Measurements from ENCODE around the gene TMF1.
A peak's percentile ranks its signal among the peaks of the same experiment; 100 is the strongest.

The TMF1 gene

DNA sequence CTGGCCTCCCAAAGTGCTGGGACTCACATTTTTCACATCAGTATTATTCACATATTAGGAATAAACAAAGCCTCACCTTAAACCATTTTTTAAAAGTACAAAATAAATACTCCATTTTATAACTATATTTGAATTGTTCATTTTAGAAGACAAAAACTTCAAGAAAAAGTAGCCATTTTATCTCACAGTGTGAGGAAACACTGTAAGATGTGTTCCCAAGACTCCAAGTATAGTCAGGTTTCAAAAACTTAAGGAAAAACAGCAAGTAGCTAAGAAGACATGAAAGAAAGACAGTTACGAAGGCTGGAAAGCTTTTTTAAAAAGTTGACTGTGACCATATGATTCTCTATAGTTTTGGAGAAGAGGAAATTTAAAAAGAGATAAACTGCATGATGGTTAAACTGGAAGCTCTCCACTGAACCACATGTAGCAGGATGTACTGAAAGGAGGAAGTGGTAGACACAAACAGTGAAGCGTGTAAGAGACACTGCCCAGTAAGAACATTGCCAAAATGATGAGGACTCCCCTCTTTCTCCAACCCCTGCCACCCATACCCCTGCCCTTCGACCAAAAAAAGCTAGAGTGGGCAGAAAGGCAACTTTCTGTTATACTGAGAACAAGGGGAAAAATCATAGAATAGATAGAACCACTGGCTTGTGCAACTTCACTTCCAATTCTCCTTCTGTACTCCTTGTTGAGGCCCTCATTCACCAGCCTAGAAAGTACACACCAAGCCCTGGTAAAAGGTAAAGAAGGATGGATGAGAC is 6.2 kb upstream of the TMF1 start:
- H3K4me1 Mint-ChIP-seq (ENCODE audit: low read depth), result peaks cover 37% of the 10 kb centered on the region
- no peak overlapping the region for H3K4me3 Mint-ChIP-seq

GRCh38 chr3:69052472-69052898 is 352 bp upstream of the TMF1 start:
- Mint-ChIP-seq H3K4me3 (peak overlapping the region; percentile 99), H3K4me1 (ENCODE audit: low read depth) (peaks cover 47% of the 10 kb centered on the region), H3K27ac (peak overlapping the region; percentile 98), H3K27me3 (no peaks in the 10 kb centered on the region), H3K36me3 (ENCODE audit: low read depth) (peaks cover 86% of the 10 kb centered on the region), H3K9me3 (no peaks in the 10 kb centered on the region)
- DNase-seq, result no peak

More for the DNA sequence above, 6.2 kb upstream of the TMF1 start:
- no peaks in the 10 kb centered on the region for H3K27me3 Mint-ChIP-seq
- H3K36me3 Mint-ChIP-seq (ENCODE audit: low read depth), result peaks cover 92% of the 10 kb centered on the region
- no peak for DNase-seq
- H3K27ac Mint-ChIP-seq, result peak overlapping the region; percentile 94
- H3K9me3 Mint-ChIP-seq, result no peaks in the 10 kb centered on the region

GRCh38 chr3:69048990-69049389 is 3.1 kb downstream of the TMF1 start:
- Mint-ChIP-seq H3K36me3 (ENCODE audit: low read depth) (peaks cover 84% of the 10 kb centered on the region), H3K27me3 (no peaks in the 10 kb centered on the region), H3K4me3 (peak overlapping the region; percentile 42), H3K4me1 (ENCODE audit: low read depth) (peaks cover 53% of the 10 kb centered on the region), H3K27ac (peak overlapping the region; percentile 59), H3K9me3 (no peaks in the 10 kb centered on the region)
- no peak for DNase-seq

DNA sequence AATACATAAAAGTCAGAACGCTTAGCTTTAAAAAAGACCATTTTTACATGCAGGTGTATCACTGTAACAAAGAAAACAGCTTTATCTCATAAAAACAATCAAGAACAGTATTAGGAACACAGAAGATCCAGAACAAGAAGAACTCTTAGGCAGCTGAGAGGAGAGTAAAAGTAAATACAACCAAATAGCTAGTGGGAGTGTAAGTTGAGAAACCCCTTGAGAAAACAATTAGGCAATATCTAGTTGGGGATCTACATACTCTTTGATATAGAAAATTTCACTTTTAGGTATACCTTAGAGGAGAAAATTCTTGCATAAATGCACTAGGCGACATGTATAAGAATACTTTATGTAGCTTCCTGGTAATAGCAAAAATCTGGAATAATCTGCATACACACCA is 7.5 kb downstream of the TMF1 start:
- Mint-ChIP-seq H3K36me3 (ENCODE audit: low read depth) (peaks cover 79% of the 10 kb centered on the region), H3K27ac (no peak overlapping the region), H3K4me1 (ENCODE audit: low read depth) (peaks cover 32% of the 10 kb centered on the region), H3K27me3 (no peaks in the 10 kb centered on the region), H3K4me3 (no peak overlapping the region), H3K9me3 (no peaks in the 10 kb centered on the region)
- DNase-seq, result no peak

DNA sequence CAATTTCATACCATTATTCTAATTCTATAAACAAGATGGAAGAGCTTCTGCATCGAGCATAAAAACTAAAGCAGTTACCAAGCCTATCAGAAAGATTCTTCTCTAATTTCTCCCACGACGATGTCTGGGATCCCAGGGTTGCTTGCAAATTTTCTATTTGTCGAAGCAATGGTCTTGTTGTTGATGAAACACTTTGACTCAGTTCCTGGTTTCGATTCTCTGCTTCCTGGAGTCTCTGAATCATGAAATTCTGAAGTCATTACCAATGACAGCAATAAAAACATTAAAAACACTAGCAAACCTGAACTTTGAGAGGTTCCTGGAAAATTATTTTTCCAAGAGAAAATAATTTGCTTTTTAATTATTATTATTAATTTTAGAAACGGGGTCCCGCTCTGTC is 18.7 kb downstream of the TMF1 start:
- Mint-ChIP-seq H3K9me3 (no peaks in the 10 kb centered on the region), H3K27me3 (no peaks in the 10 kb centered on the region), H3K4me3 (no peak overlapping the region), H3K4me1 (ENCODE audit: low read depth) (peaks cover 23% of the 10 kb centered on the region), H3K27ac (peak overlapping the region; percentile 82), H3K36me3 (ENCODE audit: low read depth) (peaks cover 83% of the 10 kb centered on the region)
- no peak for DNase-seq

DNA sequence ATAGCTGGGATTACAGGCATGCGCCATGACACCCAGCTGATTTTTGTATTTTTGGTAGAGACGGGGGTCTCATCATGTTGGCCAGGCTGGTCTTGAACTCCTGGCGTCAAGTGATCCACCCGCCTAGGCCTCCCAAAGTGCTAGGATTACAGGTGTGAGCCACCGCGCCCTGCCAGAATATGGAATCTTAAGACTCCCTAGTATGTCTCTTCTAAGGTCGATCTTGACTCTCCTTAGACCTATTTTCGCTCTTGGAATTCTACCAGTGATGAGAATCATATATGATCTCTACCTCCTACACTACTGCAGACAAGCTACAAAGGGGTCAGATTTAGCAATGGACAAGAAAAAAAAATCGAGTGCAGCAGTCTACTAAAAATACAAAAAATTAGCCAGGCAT is 19.4 kb downstream of the TMF1 start:
- Mint-ChIP-seq H3K27ac (peak overlapping the region; percentile 74), H3K4me3 (no peak overlapping the region), H3K36me3 (ENCODE audit: low read depth) (peaks cover 83% of the 10 kb centered on the region), H3K27me3 (no peaks in the 10 kb centered on the region), H3K9me3 (no peaks in the 10 kb centered on the region), H3K4me1 (ENCODE audit: low read depth) (peaks cover 23% of the 10 kb centered on the region)
- no peak for DNase-seq

GRCh38 chr3:69032142-69032541 is 20.0 kb downstream of the TMF1 start:
- no peak overlapping the region for H3K4me3 Mint-ChIP-seq
- H3K27ac Mint-ChIP-seq, result peak overlapping the region; percentile 52
- H3K27me3 Mint-ChIP-seq, result no peaks in the 10 kb centered on the region
- H3K36me3 Mint-ChIP-seq (ENCODE audit: low read depth), result peaks cover 84% of the 10 kb centered on the region
- peaks cover 23% of the 10 kb centered on the region for H3K4me1 Mint-ChIP-seq (ENCODE audit: low read depth)
- DNase-seq, result no peak
- H3K9me3 Mint-ChIP-seq, result no peaks in the 10 kb centered on the region

- no peaks in the 10 kb centered on the region for H3K9me3 Mint-ChIP-seq
- H3K27ac Mint-ChIP-seq, result no peak overlapping the region
- DNase-seq, result no peak
- H3K36me3 Mint-ChIP-seq (ENCODE audit: low read depth), result peaks cover 81% of the 10 kb centered on the region
- H3K27me3 Mint-ChIP-seq, result no peaks in the 10 kb centered on the region
- peaks cover 23% of the 10 kb centered on the region for H3K4me1 Mint-ChIP-seq (ENCODE audit: low read depth)
- H3K4me3 Mint-ChIP-seq, result no peak overlapping the region
Observed at GRCh38 chr3:69031635-69032034, 20.5 kb downstream of the TMF1 start.

DNA sequence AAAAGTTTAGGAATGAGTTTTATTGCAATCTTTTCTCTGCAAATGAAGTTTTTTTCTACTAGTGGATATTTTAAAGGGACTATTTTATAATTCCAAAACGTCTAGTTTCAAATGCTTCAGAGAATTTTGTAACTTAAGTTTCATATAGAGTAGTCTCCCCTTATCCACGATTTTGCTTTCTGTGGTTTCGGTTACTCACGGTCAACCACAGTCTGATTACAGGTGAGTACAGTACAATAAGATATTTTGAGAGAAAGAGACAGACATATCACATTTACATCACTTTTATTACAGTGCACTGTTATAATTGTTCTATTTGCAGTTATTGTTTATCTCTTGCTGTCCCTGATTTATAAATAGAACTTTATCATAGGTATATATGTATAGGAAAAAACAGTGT is 31.3 kb downstream of the TMF1 start:
- H3K27ac Mint-ChIP-seq, result no peak overlapping the region
- H3K4me3 Mint-ChIP-seq, result no peak overlapping the region
- H3K9me3 Mint-ChIP-seq, result no peaks in the 10 kb centered on the region
- peaks cover 57% of the 10 kb centered on the region for H3K36me3 Mint-ChIP-seq (ENCODE audit: low read depth)
- H3K27me3 Mint-ChIP-seq, result no peaks in the 10 kb centered on the region
- DNase-seq, result no peak
- peaks cover 3% of the 10 kb centered on the region for H3K4me1 Mint-ChIP-seq (ENCODE audit: low read depth)

- Mint-ChIP-seq H3K27ac (no peak overlapping the region), H3K4me3 (no peak overlapping the region), H3K9me3 (no peaks in the 10 kb centered on the region), H3K36me3 (ENCODE audit: low read depth) (peaks cover 52% of the 10 kb centered on the region), H3K27me3 (no peaks in the 10 kb centered on the region), H3K4me1 (ENCODE audit: low read depth) (peaks cover 3% of the 10 kb centered on the region)
- no peak for DNase-seq
Observed at GRCh38 chr3:69020424-69020823, 31.7 kb downstream of the TMF1 start.

GRCh38 chr3:69016901-69017300 is 35.2 kb downstream of the TMF1 start:
- Mint-ChIP-seq H3K4me1 (ENCODE audit: low read depth) (peaks cover 27% of the 10 kb centered on the region), H3K36me3 (ENCODE audit: low read depth) (peaks cover 39% of the 10 kb centered on the region), H3K9me3 (no peaks in the 10 kb centered on the region), H3K27ac (no peak overlapping the region), H3K4me3 (no peak overlapping the region), H3K27me3 (no peaks in the 10 kb centered on the region)
- no peak for DNase-seq

GRCh38 chr3:69016102-69016501 is 36.0 kb downstream of the TMF1 start:
- DNase-seq, result no peak
- Mint-ChIP-seq H3K36me3 (ENCODE audit: low read depth) (peaks cover 42% of the 10 kb centered on the region), H3K27me3 (no peaks in the 10 kb centered on the region), H3K27ac (no peak overlapping the region), H3K4me1 (ENCODE audit: low read depth) (peaks cover 33% of the 10 kb centered on the region), H3K9me3 (no peaks in the 10 kb centered on the region), H3K4me3 (no peak overlapping the region)

DNA sequence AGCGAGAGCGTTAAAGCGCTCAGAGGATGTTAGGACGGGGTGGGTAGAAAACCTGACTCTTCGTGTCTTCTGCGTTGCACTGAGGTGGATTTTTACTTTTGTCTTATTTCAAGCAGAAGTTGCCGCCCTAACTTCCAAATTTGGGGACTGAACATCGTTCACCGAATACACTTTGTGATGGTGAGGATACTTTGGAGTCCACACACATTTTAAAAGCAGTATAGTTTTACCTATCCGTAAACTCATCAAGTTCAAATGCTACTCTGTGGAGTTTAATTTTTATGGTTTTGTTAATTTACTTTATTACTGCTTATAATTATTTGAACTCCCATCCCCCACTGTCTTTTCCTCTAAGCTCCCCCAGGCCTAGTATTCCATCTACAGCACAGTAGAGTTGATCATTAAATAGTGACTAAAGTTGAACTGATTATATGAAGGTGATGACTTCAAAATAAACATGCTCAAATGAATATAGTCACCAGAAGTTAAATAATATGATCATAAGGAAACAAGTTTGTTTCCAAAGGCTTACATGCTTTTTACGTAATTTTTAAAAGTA is 38.0 kb downstream of the TMF1 start:
- peaks cover 52% of the 10 kb centered on the region for H3K36me3 Mint-ChIP-seq (ENCODE audit: low read depth)
- H3K4me1 Mint-ChIP-seq (ENCODE audit: low read depth), result peaks cover 35% of the 10 kb centered on the region
- peak overlapping the region; percentile 81 for H3K4me3 Mint-ChIP-seq
- no peaks in the 10 kb centered on the region for H3K27me3 Mint-ChIP-seq
- H3K9me3 Mint-ChIP-seq, result no peaks in the 10 kb centered on the region
- peak overlapping the region; percentile 85 for H3K27ac Mint-ChIP-seq
- DNase-seq, result no peak

DNA sequence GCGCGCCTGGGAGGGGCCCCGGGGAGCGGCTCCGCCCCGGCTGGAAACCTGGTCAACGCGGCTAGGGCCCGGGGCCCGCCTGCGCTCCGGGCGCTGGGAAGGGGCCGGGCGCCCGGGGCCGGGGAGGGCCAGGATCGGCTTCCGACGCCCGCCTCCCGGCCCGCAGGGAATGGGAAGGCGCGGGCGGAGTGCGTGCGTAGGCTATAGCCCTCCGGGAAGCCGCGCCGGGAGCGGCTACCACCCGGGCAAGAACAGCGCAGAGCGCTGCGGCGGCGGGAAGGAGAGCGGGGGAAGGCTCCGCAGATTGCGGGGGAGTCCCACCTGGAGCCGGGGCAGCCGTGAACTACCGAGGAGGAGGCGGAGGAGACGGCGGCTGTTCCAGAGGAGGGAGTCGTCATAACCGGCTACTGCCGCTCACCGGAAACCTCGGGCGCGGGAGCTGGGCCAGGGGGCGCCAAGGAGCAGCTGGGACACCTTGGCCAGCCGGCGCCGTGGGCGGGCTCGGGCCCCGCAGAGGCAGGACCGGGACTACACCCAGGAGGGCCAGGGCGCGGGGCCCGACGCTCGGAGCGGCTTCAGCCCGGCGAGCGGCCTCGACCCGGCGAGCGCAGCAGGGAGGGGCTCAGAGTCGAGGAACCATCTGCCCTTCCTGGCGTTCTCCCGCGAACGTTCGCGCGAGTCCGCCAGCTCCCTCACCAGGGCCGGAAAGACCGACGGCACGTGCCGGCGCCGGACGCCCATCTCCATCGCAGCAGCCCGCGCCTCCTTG is 38.7 kb downstream of the TMF1 start, which contains the start of gene EOGT:
Gene EOGT (minus strand): TSS at position 432 of the 769 bp plus-strand sequence. CDS start 3,838 bp downstream, outside the sequence.
- Mint-ChIP-seq H3K4me1 (ENCODE audit: low read depth) (peaks cover 35% of the 10 kb centered on the region), H3K27ac (peak within 1 kb of the TSS; percentile 85), H3K4me3 (peak within 1 kb of the TSS; percentile 81), H3K9me3 (no peaks in the 10 kb centered on the region), H3K36me3 (ENCODE audit: low read depth) (peaks cover 51% of the 10 kb centered on the region), H3K27me3 (no peaks in the 10 kb centered on the region)
- peak; percentile 89 for DNase-seq

All from activated T-cell treated with anti-CD3 and anti-CD28 coated beads, Interleukin-2, amount 50 U/mL, for 24 hours (primary cell).